ENCODE results near the gene OXCT1. TPM values are rescaled to one million over a fixed set of nuclear protein-coding genes. Genes with fewer than 3 reads are reported as not detected.
A peak's percentile ranks its signal among the peaks of the same experiment; 100 is the strongest.
"Not testable (repeated sequence)": the region's sequence is repeated elsewhere in the genome, so short reads cannot be mapped to it uniquely, and the experiment has no call there.

Gene OXCT1
- total RNA-seq, 1 experiment from 2014 or later = 42.7 TPM

GRCh38 chr5:41735213-41735612 is 135.0 kb downstream of the OXCT1 start:
- Histone ChIP-seq H3K27ac (no peak overlapping the region), H3K36me3 (peaks cover 11% of the 10 kb centered on the region), H3K27me3 (replicated peaks) (no peaks in the 10 kb centered on the region), H3K4me1 (replicated peaks) (no peaks in the 10 kb centered on the region), H3K4me3 (no peak overlapping the region), H3K9me3 (replicated peaks) (no peaks in the 10 kb centered on the region)
- DNase-seq (ENCODE audit: low read depth in 1 of 2, low spot score in 2 of 2) = no peak

GRCh38 chr5:41729381-41729780 is 140.8 kb downstream of the OXCT1 start:
- not testable (repeated sequence) for DNase-seq (ENCODE audit: low read depth in 1 of 2, low spot score in 2 of 2); H3K27ac ChIP-seq; H3K4me3 ChIP-seq; H3K4me1 ChIP-seq (replicated peaks); H3K36me3 ChIP-seq; H3K27me3 ChIP-seq (replicated peaks); H3K9me3 ChIP-seq (replicated peaks)

GRCh38 chr5:41728281-41728680 is 141.9 kb downstream of the OXCT1 start:
- no peak overlapping the region for H3K27ac ChIP-seq
- no peak for DNase-seq (ENCODE audit: low read depth in 1 of 2, low spot score in 2 of 2)
- no peaks in the 10 kb centered on the region for H3K9me3 ChIP-seq (replicated peaks)
- no peaks in the 10 kb centered on the region for H3K36me3 ChIP-seq
- H3K4me1 ChIP-seq (replicated peaks) = no peaks in the 10 kb centered on the region
- H3K4me3 ChIP-seq = no peak overlapping the region
- no peaks in the 10 kb centered on the region for H3K27me3 ChIP-seq (replicated peaks)

- H3K27me3 ChIP-seq (replicated peaks) = no peaks in the 10 kb centered on the region
- no peaks in the 10 kb centered on the region for H3K36me3 ChIP-seq
- no peaks in the 10 kb centered on the region for H3K9me3 ChIP-seq (replicated peaks)
- no peak for DNase-seq (ENCODE audit: low read depth in 1 of 2, low spot score in 2 of 2)
- no peak overlapping the region for H3K4me3 ChIP-seq
- H3K27ac ChIP-seq = no peak overlapping the region
- H3K4me1 ChIP-seq (replicated peaks) = no peaks in the 10 kb centered on the region
Observed at GRCh38 chr5:41722359-41722950, 147.8 kb downstream of the OXCT1 start.

GRCh38 chr5:41721516-41721915 is 148.7 kb downstream of the OXCT1 start:
- no peak for DNase-seq (ENCODE audit: low read depth in 1 of 2, low spot score in 2 of 2)
- no peaks in the 10 kb centered on the region; the same call in 1 of the 2 replicates for H3K27me3 ChIP-seq (replicated peaks)
- no peak overlapping the region for H3K27ac ChIP-seq
- H3K36me3 ChIP-seq = no peaks in the 10 kb centered on the region
- no peaks in the 10 kb centered on the region for H3K4me1 ChIP-seq (replicated peaks)
- H3K9me3 ChIP-seq (replicated peaks) = no peaks in the 10 kb centered on the region
- H3K4me3 ChIP-seq = no peak overlapping the region

GRCh38 chr5:41716382-41716781 is 153.8 kb downstream of the OXCT1 start:
- H3K9me3 ChIP-seq (replicated peaks) = no peaks in the 10 kb centered on the region
- no peaks in the 10 kb centered on the region for H3K4me1 ChIP-seq (replicated peaks)
- no peak overlapping the region for H3K27ac ChIP-seq

GRCh38 chr5:41714446-41714845 is 155.8 kb downstream of the OXCT1 start:
- not testable (repeated sequence) for H3K9me3 ChIP-seq (replicated peaks); DNase-seq (ENCODE audit: low read depth in 1 of 2, low spot score in 2 of 2); H3K27ac ChIP-seq; H3K27me3 ChIP-seq (replicated peaks); H3K4me1 ChIP-seq (replicated peaks); H3K4me3 ChIP-seq; H3K36me3 ChIP-seq

More at GRCh38 chr5:41716382-41716781, 153.8 kb downstream of the OXCT1 start:
- Histone ChIP-seq H3K4me3 (no peak overlapping the region), H3K36me3 (no peaks in the 10 kb centered on the region), H3K27me3 (replicated peaks) (no peaks in the 10 kb centered on the region; the same call in 1 of the 2 replicates)
- DNase-seq (ENCODE audit: low read depth in 1 of 2, low spot score in 2 of 2) = no peak

GRCh38 chr5:41708604-41708940 is 161.7 kb downstream of the OXCT1 start:
- Histone ChIP-seq H3K9me3 (replicated peaks) (no peaks in the 10 kb centered on the region), H3K27me3 (replicated peaks) (no peaks in the 10 kb centered on the region), H3K36me3 (no peaks in the 10 kb centered on the region), H3K4me3 (no peak overlapping the region), H3K27ac (no peak overlapping the region), H3K4me1 (replicated peaks) (no peaks in the 10 kb centered on the region)
- DNase-seq (ENCODE audit: low read depth in 1 of 2, low spot score in 2 of 2) = no peak

GRCh38 chr5:41707853-41708603 is 162.2 kb downstream of the OXCT1 start:
- no peak overlapping the region for H3K4me3 ChIP-seq
- no peaks in the 10 kb centered on the region for H3K4me1 ChIP-seq (replicated peaks)
- no peaks in the 10 kb centered on the region for H3K36me3 ChIP-seq
- peak in 1 of 2 experiments; percentile 17 for DNase-seq (ENCODE audit: low read depth in 1 of 2, low spot score in 2 of 2)
- H3K9me3 ChIP-seq (replicated peaks) = no peaks in the 10 kb centered on the region
- H3K27me3 ChIP-seq (replicated peaks) = no peaks in the 10 kb centered on the region
- no peak overlapping the region for H3K27ac ChIP-seq

GRCh38 chr5:41695920-41696582 is 174.2 kb downstream of the OXCT1 start:
- no peak for DNase-seq (ENCODE audit: low read depth in 1 of 2, low spot score in 2 of 2)

GRCh38 chr5:41686767-41687166 is 183.5 kb downstream of the OXCT1 start:
- no peaks in the 10 kb centered on the region for H3K36me3 ChIP-seq
- no peak overlapping the region for H3K4me3 ChIP-seq
- no peak for DNase-seq (ENCODE audit: low read depth in 1 of 2, low spot score in 2 of 2)
- H3K27ac ChIP-seq = no peak overlapping the region
- H3K4me1 ChIP-seq (replicated peaks) = no peaks in the 10 kb centered on the region
- H3K27me3 ChIP-seq (replicated peaks) = no peaks in the 10 kb centered on the region
- no peaks in the 10 kb centered on the region for H3K9me3 ChIP-seq (replicated peaks)

More at GRCh38 chr5:41695920-41696582, 174.2 kb downstream of the OXCT1 start:
- Histone ChIP-seq H3K36me3 (no peaks in the 10 kb centered on the region), H3K4me3 (no peak overlapping the region), H3K4me1 (replicated peaks) (no peaks in the 10 kb centered on the region), H3K9me3 (replicated peaks) (no peaks in the 10 kb centered on the region), H3K27ac (no peak overlapping the region), H3K27me3 (replicated peaks) (no peaks in the 10 kb centered on the region)

- H3K27me3 ChIP-seq (replicated peaks) = no peaks in the 10 kb centered on the region
- H3K9me3 ChIP-seq (replicated peaks) = no peaks in the 10 kb centered on the region
- no peak overlapping the region for H3K27ac ChIP-seq
- no peaks in the 10 kb centered on the region for H3K4me1 ChIP-seq (replicated peaks)
- no peak for DNase-seq (ENCODE audit: low read depth in 1 of 2, low spot score in 2 of 2)
- no peak overlapping the region for H3K4me3 ChIP-seq
- H3K36me3 ChIP-seq = no peaks in the 10 kb centered on the region
Observed at GRCh38 chr5:41686191-41686590, 184.0 kb downstream of the OXCT1 start.

GRCh38 chr5:41683181-41683580 is 187.0 kb downstream of the OXCT1 start:
- no peaks in the 10 kb centered on the region for H3K4me1 ChIP-seq (replicated peaks)
- no peaks in the 10 kb centered on the region for H3K27me3 ChIP-seq (replicated peaks)
- no peak for DNase-seq (ENCODE audit: low read depth in 1 of 2, low spot score in 2 of 2)
- H3K4me3 ChIP-seq = no peak overlapping the region
- H3K9me3 ChIP-seq (replicated peaks) = no peaks in the 10 kb centered on the region
- H3K36me3 ChIP-seq = no peaks in the 10 kb centered on the region
- no peak overlapping the region for H3K27ac ChIP-seq

GRCh38 chr5:41682641-41683040 is 187.6 kb downstream of the OXCT1 start:
- no peak for DNase-seq (ENCODE audit: low read depth in 1 of 2, low spot score in 2 of 2)
- H3K27ac ChIP-seq = no peak overlapping the region
- H3K4me3 ChIP-seq = no peak overlapping the region

More at GRCh38 chr5:41682641-41683040, 187.6 kb downstream of the OXCT1 start:
- H3K36me3 ChIP-seq = no peaks in the 10 kb centered on the region
- H3K27me3 ChIP-seq (replicated peaks) = no peaks in the 10 kb centered on the region
- H3K9me3 ChIP-seq (replicated peaks) = no peaks in the 10 kb centered on the region
- H3K4me1 ChIP-seq (replicated peaks) = no peaks in the 10 kb centered on the region

Data from SJSA1 (cell line).